Measurements from ENCODE around the gene TOP1. TPM values are rescaled to one million over a fixed set of nuclear protein-coding genes. Genes with fewer than 3 reads are reported as not detected.

The TOP1 gene
- total and polyA plus RNA-seq, 2 donors from 2014 or later, result 23.4 to 49.9 TPM

DNA sequence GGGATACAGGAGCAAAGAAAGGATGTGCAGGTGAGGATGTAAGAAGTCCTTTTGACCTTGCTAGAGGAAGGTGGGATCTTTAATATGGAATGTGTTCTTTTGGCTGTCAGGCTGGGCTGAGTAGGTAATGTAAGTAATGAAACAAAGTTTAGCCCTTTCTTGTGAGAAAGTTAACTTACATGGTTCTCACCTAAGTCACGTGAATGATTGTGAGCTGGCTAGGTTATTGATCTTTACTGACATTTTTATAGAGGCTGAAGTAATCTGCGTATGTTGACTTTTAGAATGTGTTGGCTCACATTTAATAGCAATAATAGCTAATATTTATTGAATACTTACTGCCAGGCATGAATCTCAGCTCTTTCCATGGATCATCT, 2.6 kb downstream of the TOP1 start:
- H3K27me3 ChIP-seq (ENCODE audit: control insufficient read depth, insufficient read depth, low read length), result no peaks in the 10 kb centered on the region
- no peak for FAIRE-seq
- no peaks in the 10 kb centered on the region for H3K9me3 ChIP-seq (ENCODE audit: control insufficient read depth in 2 of 3, insufficient read depth in 1 of 3, low read length in 3 of 3)
- peaks cover 3 to 21% (median 9%) of the 10 kb centered on the region in 3 donors for H3K4me1 ChIP-seq (ENCODE audit: control insufficient read depth in 2 of 3, insufficient read depth in 2 of 3, low read depth in 1 of 3, low read length in 3 of 3)
- no peaks in the 10 kb centered on the region for H3K36me3 ChIP-seq (ENCODE audit: control insufficient read depth in 2 of 3, insufficient read depth in 3 of 3, low read length in 3 of 3)
- H3K9ac ChIP-seq (ENCODE audit: low read length in 3 of 3), result no peak overlapping the region
- peak overlapping the region; percentile 39 to 85 (median 66) for H3K4me3 ChIP-seq (ENCODE audit: low read length in 3 of 3)
- DNase-seq, result no peak
- intact Hi-C loops (cut with DNase I), result no loop called here
- TF ChIP-seq CTCF (IDR thresholded peaks at IDR 0.05; ENCODE audit: borderline replicate concordance, extremely low read depth, insufficient read depth), result no peak
- no peak overlapping the region for H3K27ac ChIP-seq (ENCODE audit: low read depth in 2 of 2, low read length in 2 of 2)

DNA sequence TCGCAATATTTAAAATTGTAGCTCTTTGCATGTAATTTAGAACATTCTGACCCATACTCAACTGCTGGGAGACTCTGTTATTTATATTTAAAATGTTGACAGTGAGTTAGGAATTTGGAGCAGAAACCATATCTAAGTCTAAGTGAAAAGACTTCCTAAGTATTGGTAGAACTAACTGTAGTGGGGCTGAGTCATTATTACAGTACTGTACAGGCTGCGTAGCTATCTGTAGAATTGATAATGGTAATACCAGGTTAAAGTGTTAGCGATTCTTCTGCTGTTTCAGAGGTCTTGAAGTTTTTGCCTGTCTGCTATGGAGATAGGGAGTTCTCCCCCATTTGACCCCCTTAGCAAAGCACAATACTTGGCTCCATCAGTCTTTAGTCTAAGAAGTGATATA, 3.6 kb downstream of the TOP1 start:
- Histone ChIP-seq H3K9ac (ENCODE audit: low read length in 3 of 3) (no peak overlapping the region), H3K9me3 (ENCODE audit: control insufficient read depth in 2 of 3, insufficient read depth in 1 of 3, low read length in 3 of 3) (no peaks in the 10 kb centered on the region), H3K4me3 (ENCODE audit: low read length in 3 of 3) (peak overlapping the region in 1 of 3 donors; percentile 30), H3K27me3 (ENCODE audit: control insufficient read depth, insufficient read depth, low read length) (no peaks in the 10 kb centered on the region), H3K27ac (ENCODE audit: low read depth in 2 of 2, low read length in 2 of 2) (no peak overlapping the region), H3K36me3 (ENCODE audit: control insufficient read depth in 2 of 3, insufficient read depth in 3 of 3, low read length in 3 of 3) (no peaks in the 10 kb centered on the region), H3K4me1 (ENCODE audit: control insufficient read depth in 2 of 3, insufficient read depth in 2 of 3, low read depth in 1 of 3, low read length in 3 of 3) (peaks cover 3 to 21% (median 9%) of the 10 kb centered on the region in 3 donors)
- TF ChIP-seq CTCF (IDR thresholded peaks at IDR 0.05; ENCODE audit: borderline replicate concordance, extremely low read depth, insufficient read depth), result no peak
- no peak for DNase-seq
- intact Hi-C loops (cut with DNase I), result no loop called here
- FAIRE-seq, result no peak

- no peak for TF ChIP-seq CTCF (IDR thresholded peaks at IDR 0.05; ENCODE audit: borderline replicate concordance, extremely low read depth, insufficient read depth)
- no peak overlapping the region for H3K9ac ChIP-seq (ENCODE audit: low read length in 3 of 3)
- FAIRE-seq, result no peak
- no peaks in the 10 kb centered on the region for H3K27me3 ChIP-seq (ENCODE audit: control insufficient read depth, insufficient read depth, low read length)
- H3K36me3 ChIP-seq (ENCODE audit: control insufficient read depth in 2 of 3, insufficient read depth in 3 of 3, low read length in 3 of 3), result no peaks in the 10 kb centered on the region
- H3K9me3 ChIP-seq (ENCODE audit: control insufficient read depth in 2 of 3, insufficient read depth in 1 of 3, low read length in 3 of 3), result no peaks in the 10 kb centered on the region
- no peak overlapping the region for H3K27ac ChIP-seq (ENCODE audit: low read depth in 2 of 2, low read length in 2 of 2)
- peaks cover 3 to 21% (median 9%) of the 10 kb centered on the region in 3 donors for H3K4me1 ChIP-seq (ENCODE audit: control insufficient read depth in 2 of 3, insufficient read depth in 2 of 3, low read depth in 1 of 3, low read length in 3 of 3)
- no peak for DNase-seq
- intact Hi-C loops (cut with DNase I), result no loop called here
- H3K4me3 ChIP-seq (ENCODE audit: low read length in 3 of 3), result no peak overlapping the region
Measured at GRCh38 chr20:41034239-41034638, 5.6 kb downstream of the TOP1 start.

GRCh38 chr20:41035207-41035606, 6.6 kb downstream of the TOP1 start:
- Histone ChIP-seq H3K27me3 (ENCODE audit: control insufficient read depth, insufficient read depth, low read length) (no peaks in the 10 kb centered on the region), H3K9me3 (ENCODE audit: control insufficient read depth in 2 of 3, insufficient read depth in 1 of 3, low read length in 3 of 3) (no peaks in the 10 kb centered on the region), H3K4me3 (ENCODE audit: low read length in 3 of 3) (no peak overlapping the region), H3K36me3 (ENCODE audit: control insufficient read depth in 2 of 3, insufficient read depth in 3 of 3, low read length in 3 of 3) (no peaks in the 10 kb centered on the region), H3K9ac (ENCODE audit: low read length in 3 of 3) (no peak overlapping the region), H3K4me1 (ENCODE audit: control insufficient read depth in 2 of 3, insufficient read depth in 2 of 3, low read depth in 1 of 3, low read length in 3 of 3) (peaks cover 3 to 21% (median 9%) of the 10 kb centered on the region in 3 donors), H3K27ac (ENCODE audit: low read depth in 2 of 2, low read length in 2 of 2) (no peak overlapping the region)
- intact Hi-C loops (cut with DNase I), result no loop called here
- TF ChIP-seq CTCF (IDR thresholded peaks at IDR 0.05; ENCODE audit: borderline replicate concordance, extremely low read depth, insufficient read depth), result no peak
- DNase-seq (no peak), FAIRE-seq (no peak)
